ENCODE measurements around the gene GAS7.

Gene GAS7

GRCh38 chr17:9948928-9949327, 249.5 kb downstream of the GAS7 start:
- no peak overlapping the region for H3K9ac ChIP-seq (ENCODE audit: insufficient read length)
- TF ChIP-seq EZH2 (IDR thresholded peaks at IDR 0.05) (no peak), POLR2AphosphoS5 (IDR thresholded peaks at IDR 0.05; ENCODE audit: borderline replicate concordance, low read depth, low read length) (no peak), FOXP2 (optimal IDR thresholded peaks at IDR 0.05; ENCODE audit: control extremely low read depth, extremely low read length, insufficient read depth) (no peak)
- no peaks in the 10 kb centered on the region for H3K36me3 ChIP-seq (ENCODE audit: insufficient read depth, low read length)
- no peak overlapping the region for H3K4me3 ChIP-seq
- H3K9me3 ChIP-seq (ENCODE audit: low read depth, low read length) = no peaks in the 10 kb centered on the region
- no peak for DNase-seq (ENCODE audit: low read depth, low spot score)
- H3K27ac ChIP-seq = no peak overlapping the region

DNA sequence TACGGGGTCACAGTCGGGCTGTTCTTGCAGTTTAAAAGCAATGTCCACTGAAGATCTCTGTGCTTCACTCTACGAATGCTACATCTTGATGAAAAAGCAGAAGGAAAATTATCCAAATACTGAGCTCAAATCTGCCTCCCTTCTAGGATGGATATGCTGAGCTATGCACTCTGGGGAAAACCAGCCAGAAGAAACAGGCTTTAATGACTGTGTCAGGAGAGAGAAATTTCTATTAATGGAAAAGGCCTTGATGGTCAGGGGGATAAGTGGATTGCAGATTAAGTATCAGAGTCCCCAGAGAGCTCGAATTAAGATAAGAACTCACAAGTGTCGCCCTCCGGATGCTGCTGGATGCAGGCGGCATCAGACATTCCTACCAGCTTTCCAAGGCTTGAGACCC, 253.7 kb downstream of the GAS7 start:
- TF ChIP-seq POLR2AphosphoS5 (IDR thresholded peaks at IDR 0.05; ENCODE audit: borderline replicate concordance, low read depth, low read length) = no peak
- no peak for TF ChIP-seq FOXP2 (optimal IDR thresholded peaks at IDR 0.05; ENCODE audit: control extremely low read depth, extremely low read length, insufficient read depth)
- no peak for TF ChIP-seq EZH2 (IDR thresholded peaks at IDR 0.05)
- Histone ChIP-seq H3K9me3 (ENCODE audit: low read depth, low read length) (no peaks in the 10 kb centered on the region), H3K27ac (no peak overlapping the region), H3K36me3 (ENCODE audit: insufficient read depth, low read length) (no peaks in the 10 kb centered on the region), H3K9ac (ENCODE audit: insufficient read length) (no peak overlapping the region), H3K4me3 (no peak overlapping the region)
- no peak for DNase-seq (ENCODE audit: low read depth, low spot score)

DNA sequence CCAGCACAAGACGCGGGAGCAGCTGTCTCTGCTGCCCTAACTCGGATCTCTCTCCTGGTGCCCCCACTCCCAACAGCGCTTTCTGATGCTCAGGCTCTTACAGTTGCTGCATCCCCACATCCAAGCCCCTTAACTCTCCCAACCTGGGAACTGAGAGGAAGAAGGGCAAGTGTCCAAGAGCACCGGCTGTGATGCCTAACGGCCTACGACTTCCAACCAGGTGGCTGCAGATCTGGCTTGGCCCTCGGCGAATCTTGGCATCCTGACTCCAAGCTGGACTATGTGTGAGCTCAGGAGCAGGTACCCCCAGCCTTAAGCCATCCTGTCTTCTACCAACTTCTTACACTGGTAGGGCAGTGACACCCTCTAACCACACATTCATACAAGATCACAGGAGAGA, 255.1 kb downstream of the GAS7 start:
- Histone ChIP-seq H3K36me3 (ENCODE audit: insufficient read depth, low read length) (no peaks in the 10 kb centered on the region), H3K4me3 (no peak overlapping the region), H3K9ac (ENCODE audit: insufficient read length) (no peak overlapping the region), H3K27ac (no peak overlapping the region), H3K9me3 (ENCODE audit: low read depth, low read length) (no peaks in the 10 kb centered on the region)
- no peak for TF ChIP-seq POLR2AphosphoS5 (IDR thresholded peaks at IDR 0.05; ENCODE audit: borderline replicate concordance, low read depth, low read length)
- no peak for TF ChIP-seq EZH2 (IDR thresholded peaks at IDR 0.05)
- TF ChIP-seq FOXP2 (optimal IDR thresholded peaks at IDR 0.05; ENCODE audit: control extremely low read depth, extremely low read length, insufficient read depth) = no peak
- no peak for DNase-seq (ENCODE audit: low read depth, low spot score)

DNA sequence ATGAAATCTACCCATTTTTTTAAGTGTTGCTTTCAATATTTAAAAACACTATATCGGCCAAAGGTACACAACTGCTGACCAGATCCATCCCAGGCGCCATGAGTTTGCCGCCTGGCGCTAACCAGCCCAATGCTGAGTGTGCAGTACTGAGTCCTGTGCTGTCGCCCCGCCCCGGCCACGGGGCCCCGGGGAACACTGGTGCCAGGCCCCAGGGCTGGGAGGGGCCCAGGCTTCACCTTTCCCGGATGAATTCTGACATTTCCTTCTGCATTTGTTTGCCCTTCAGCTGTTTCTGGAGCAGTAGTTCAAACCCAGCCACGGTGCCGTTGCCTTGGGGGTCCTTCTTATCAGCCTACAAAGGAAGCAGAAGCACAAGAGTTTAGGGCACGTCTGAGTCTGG, 255.5 kb downstream of the GAS7 start:
- Histone ChIP-seq H3K36me3 (ENCODE audit: insufficient read depth, low read length) (no peaks in the 10 kb centered on the region), H3K9me3 (ENCODE audit: low read depth, low read length) (no peaks in the 10 kb centered on the region), H3K9ac (ENCODE audit: insufficient read length) (no peak overlapping the region), H3K27ac (no peak overlapping the region), H3K4me3 (no peak overlapping the region)
- no peak for DNase-seq (ENCODE audit: low read depth, low spot score)
- no peak for TF ChIP-seq EZH2 (IDR thresholded peaks at IDR 0.05)
- no peak for TF ChIP-seq FOXP2 (optimal IDR thresholded peaks at IDR 0.05; ENCODE audit: control extremely low read depth, extremely low read length, insufficient read depth)
- no peak for TF ChIP-seq POLR2AphosphoS5 (IDR thresholded peaks at IDR 0.05; ENCODE audit: borderline replicate concordance, low read depth, low read length)

- no peak for TF ChIP-seq POLR2AphosphoS5 (IDR thresholded peaks at IDR 0.05; ENCODE audit: borderline replicate concordance, low read depth, low read length)
- no peak for TF ChIP-seq FOXP2 (optimal IDR thresholded peaks at IDR 0.05; ENCODE audit: control extremely low read depth, extremely low read length, insufficient read depth)
- TF ChIP-seq EZH2 (IDR thresholded peaks at IDR 0.05) = no peak
- H3K36me3 ChIP-seq (ENCODE audit: insufficient read depth, low read length) = no peaks in the 10 kb centered on the region
- no peak overlapping the region for H3K4me3 ChIP-seq
- no peaks in the 10 kb centered on the region for H3K9me3 ChIP-seq (ENCODE audit: low read depth, low read length)
- no peak overlapping the region for H3K9ac ChIP-seq (ENCODE audit: insufficient read length)
- no peak for DNase-seq (ENCODE audit: low read depth, low spot score)
- H3K27ac ChIP-seq = no peak overlapping the region
Measured at GRCh38 chr17:9941305-9941704, 257.1 kb downstream of the GAS7 start.

DNA sequence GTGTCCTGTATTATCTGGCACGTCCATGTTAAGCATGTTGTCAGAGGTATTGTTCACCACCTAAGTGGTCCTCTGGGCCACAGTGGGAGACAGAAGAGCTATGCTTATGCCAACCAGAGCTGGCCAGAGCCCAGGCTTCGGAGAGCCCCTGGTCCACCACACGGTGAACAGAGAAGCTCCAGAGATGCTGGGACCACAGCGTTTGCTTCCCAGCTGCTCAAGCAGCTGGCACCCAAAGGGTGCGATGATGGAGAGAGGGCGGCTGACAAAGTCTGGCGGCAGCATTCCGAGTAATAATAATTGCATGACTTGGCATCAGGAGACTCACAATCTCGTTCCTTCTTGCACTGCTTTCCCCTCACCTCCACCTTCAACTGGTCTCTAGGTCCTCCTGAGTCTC, 257.6 kb downstream of the GAS7 start:
- H3K27ac ChIP-seq = no peak overlapping the region
- H3K9me3 ChIP-seq (ENCODE audit: low read depth, low read length) = no peaks in the 10 kb centered on the region
- no peaks in the 10 kb centered on the region for H3K36me3 ChIP-seq (ENCODE audit: insufficient read depth, low read length)
- H3K4me3 ChIP-seq = no peak overlapping the region
- no peak for DNase-seq (ENCODE audit: low read depth, low spot score)
- TF ChIP-seq EZH2 (IDR thresholded peaks at IDR 0.05) = no peak
- no peak for TF ChIP-seq POLR2AphosphoS5 (IDR thresholded peaks at IDR 0.05; ENCODE audit: borderline replicate concordance, low read depth, low read length)
- TF ChIP-seq FOXP2 (optimal IDR thresholded peaks at IDR 0.05; ENCODE audit: control extremely low read depth, extremely low read length, insufficient read depth) = no peak
- no peak overlapping the region for H3K9ac ChIP-seq (ENCODE audit: insufficient read length)

DNA sequence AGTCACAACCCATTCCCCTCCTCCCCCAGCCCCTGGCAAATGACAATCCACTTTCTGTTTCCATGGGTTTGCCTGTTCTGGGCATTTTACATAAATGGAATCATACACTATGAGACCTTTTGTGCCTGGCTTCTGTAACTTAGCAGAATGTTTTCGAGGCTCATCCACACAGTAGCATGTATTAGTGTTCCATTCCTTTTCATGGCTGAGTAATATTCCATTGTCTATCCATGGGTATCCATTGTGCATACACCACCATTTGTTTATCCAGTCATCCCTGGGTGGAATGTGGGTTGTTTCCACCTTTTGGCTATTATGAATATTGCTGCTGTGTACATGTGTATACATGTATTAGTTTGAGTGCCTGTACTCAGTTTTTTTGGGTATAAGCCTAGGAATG, 259.6 kb downstream of the GAS7 start:
- H3K27ac ChIP-seq = no peak overlapping the region
- DNase-seq (ENCODE audit: low read depth, low spot score) = no peak
- no peaks in the 10 kb centered on the region for H3K9me3 ChIP-seq (ENCODE audit: low read depth, low read length)
- no peak overlapping the region for H3K9ac ChIP-seq (ENCODE audit: insufficient read length)
- no peaks in the 10 kb centered on the region for H3K36me3 ChIP-seq (ENCODE audit: insufficient read depth, low read length)
- no peak overlapping the region for H3K4me3 ChIP-seq
- TF ChIP-seq EZH2 (IDR thresholded peaks at IDR 0.05) = no peak
- TF ChIP-seq POLR2AphosphoS5 (IDR thresholded peaks at IDR 0.05; ENCODE audit: borderline replicate concordance, low read depth, low read length) = no peak
- TF ChIP-seq FOXP2 (optimal IDR thresholded peaks at IDR 0.05; ENCODE audit: control extremely low read depth, extremely low read length, insufficient read depth) = no peak

GRCh38 chr17:9937901-9938300, 260.5 kb downstream of the GAS7 start:
- Histone ChIP-seq H3K36me3 (ENCODE audit: insufficient read depth, low read length) (no peaks in the 10 kb centered on the region), H3K9ac (ENCODE audit: insufficient read length) (no peak overlapping the region), H3K4me3 (no peak overlapping the region), H3K9me3 (ENCODE audit: low read depth, low read length) (no peaks in the 10 kb centered on the region), H3K27ac (no peak overlapping the region)
- TF ChIP-seq POLR2AphosphoS5 (IDR thresholded peaks at IDR 0.05; ENCODE audit: borderline replicate concordance, low read depth, low read length) = no peak
- no peak for TF ChIP-seq FOXP2 (optimal IDR thresholded peaks at IDR 0.05; ENCODE audit: control extremely low read depth, extremely low read length, insufficient read depth)
- TF ChIP-seq EZH2 (IDR thresholded peaks at IDR 0.05) = no peak
- no peak for DNase-seq (ENCODE audit: low read depth, low spot score)

- H3K9ac ChIP-seq (ENCODE audit: insufficient read length) = no peak overlapping the region
- no peaks in the 10 kb centered on the region for H3K36me3 ChIP-seq (ENCODE audit: insufficient read depth, low read length)
- H3K9me3 ChIP-seq (ENCODE audit: low read depth, low read length) = no peaks in the 10 kb centered on the region
- DNase-seq (ENCODE audit: low read depth, low spot score) = no peak
- no peak overlapping the region for H3K4me3 ChIP-seq
- TF ChIP-seq FOXP2 (optimal IDR thresholded peaks at IDR 0.05; ENCODE audit: control extremely low read depth, extremely low read length, insufficient read depth) (no peak), EZH2 (IDR thresholded peaks at IDR 0.05) (no peak)
- H3K27ac ChIP-seq = no peak overlapping the region
Measured at GRCh38 chr17:9937241-9937761, 261.1 kb downstream of the GAS7 start.
